Activated T-helper 2 cell treated with anti-CD3 and anti-CD28 coated beads, Interferon-gamma antibody, Interleukin-2, Interleukin-4, amounts not matched to agents 10 μg/mL and 5 μg/mL and 100 μg/mL, durations not matched to agents 14 hours and 24 hours and 36 hours (primary cell): ENCODE results near the gene PRLHR. TPM values are rescaled to one million over a fixed set of nuclear protein-coding genes. Genes with fewer than 3 reads are reported as not detected.
A peak's percentile ranks its signal among the peaks of the same experiment; 100 is the strongest.

Experiments used
- DNase-seq: peaks from one replicate; pipeline ENCODE4 v3.0.0; 2021; ENCODE audit warnings: low spot score
- H3K27ac Mint-ChIP-seq: one replicate; pipeline ENCODE4 v1.8.0; 2021; ENCODE audit warnings: mixed read lengths
- H3K27me3 Mint-ChIP-seq: one replicate; pipeline ENCODE4 v1.8.0; 2021; ENCODE audit warnings: low read depth, mixed read lengths
- H3K36me3 Mint-ChIP-seq: one replicate; pipeline ENCODE4 v1.8.0; 2021; ENCODE audit warnings: low read depth, mixed read lengths
- H3K4me1 Mint-ChIP-seq: one replicate; pipeline ENCODE4 v1.8.0; 2021; ENCODE audit warnings: low read depth, mixed read lengths
- H3K4me3 Mint-ChIP-seq: one replicate; pipeline ENCODE4 v1.8.0; 2021; ENCODE audit warnings: low read depth, mild to moderate bottlenecking, moderate library complexity, mixed read lengths
- H3K9me3 Mint-ChIP-seq: one replicate; pipeline ENCODE4 v1.8.0; 2021; ENCODE audit warnings: mixed read lengths
- intact Hi-C: fragments of 100-400 bp; cut with micrococcal nuclease; formaldehyde crosslinking; loops from one replicate; pipeline ENCODE4 v1.15.1; 2023
- total RNA-seq: library from RNA; stranded (reverse); gene quantifications from 2 replicates; pipeline ENCODE4 v1.2.3, GENCODE V29; 2022

PRLHR gene
- total RNA-seq, 1 donor from 2014 or later, result not detected

- no peak overlapping the region for H3K27ac Mint-ChIP-seq
- no peaks in the 10 kb centered on the region for H3K9me3 Mint-ChIP-seq
- no peaks in the 10 kb centered on the region for H3K4me1 Mint-ChIP-seq
- no peak overlapping the region for H3K4me3 Mint-ChIP-seq
- intact Hi-C loops, result no loop called here
- DNase-seq, result no peak
- no peaks in the 10 kb centered on the region for H3K27me3 Mint-ChIP-seq
- H3K36me3 Mint-ChIP-seq, result no peaks in the 10 kb centered on the region
Measured at GRCh38 chr10:118607768-118608354, 12.4 kb upstream of the PRLHR start.

- Mint-ChIP-seq H3K9me3 (no peaks in the 10 kb centered on the region), H3K4me3 (no peak overlapping the region)
- intact Hi-C loops, result no loop called here
Measured at GRCh38 chr10:118605694-118606093, 10.2 kb upstream of the PRLHR start.

DNA sequence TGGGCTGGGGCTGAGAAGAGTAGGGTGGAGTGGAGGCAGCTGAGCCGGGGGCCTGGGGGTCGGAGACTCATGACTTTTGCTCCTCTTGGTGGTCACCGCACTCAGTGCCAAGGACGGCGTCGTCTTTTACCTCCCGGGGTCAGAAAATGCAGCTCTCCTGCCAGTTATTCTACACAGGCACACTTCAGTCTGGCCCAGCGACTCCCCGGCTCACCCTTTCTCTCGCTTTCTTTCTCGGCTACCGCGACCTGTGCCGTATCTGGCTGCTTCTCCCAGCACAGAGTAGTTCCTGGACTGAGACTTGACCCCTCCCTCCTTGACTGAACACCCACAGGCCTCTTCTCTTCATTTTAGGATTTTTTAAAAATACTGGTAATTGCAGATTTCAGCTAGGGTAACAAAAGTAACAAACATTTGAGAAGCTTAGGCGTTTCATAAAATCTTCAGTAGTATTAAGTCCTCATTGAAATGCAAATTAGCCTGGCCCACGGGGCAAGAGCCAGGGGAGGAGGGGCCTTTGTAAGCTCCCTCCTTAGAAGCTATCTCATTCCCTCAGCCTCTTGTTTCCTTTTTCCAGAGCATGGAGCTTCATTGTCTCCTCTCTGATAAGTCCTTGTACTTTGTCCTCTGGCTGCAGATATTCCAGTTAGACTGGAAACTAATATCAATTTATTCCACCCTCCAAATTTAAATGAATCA lies 1.1 kb upstream of the PRLHR start:
- DNase-seq, result no peak
- no peaks in the 10 kb centered on the region for H3K9me3 Mint-ChIP-seq
- H3K36me3 Mint-ChIP-seq, result no peaks in the 10 kb centered on the region
- no peaks in the 10 kb centered on the region for H3K4me1 Mint-ChIP-seq
- intact Hi-C loops, result no loop called here
- peaks cover 32% of the 10 kb centered on the region for H3K27me3 Mint-ChIP-seq
- H3K4me3 Mint-ChIP-seq, result no peak overlapping the region
- no peak overlapping the region for H3K27ac Mint-ChIP-seq

More at GRCh38 chr10:118605694-118606093, 10.2 kb upstream of the PRLHR start:
- no peak overlapping the region for H3K27ac Mint-ChIP-seq
- H3K36me3 Mint-ChIP-seq, result no peaks in the 10 kb centered on the region
- no peak for DNase-seq
- H3K27me3 Mint-ChIP-seq, result no peaks in the 10 kb centered on the region
- H3K4me1 Mint-ChIP-seq, result no peaks in the 10 kb centered on the region

- Mint-ChIP-seq H3K27me3 (peaks cover 33% of the 10 kb centered on the region), H3K4me1 (no peaks in the 10 kb centered on the region), H3K36me3 (no peaks in the 10 kb centered on the region), H3K9me3 (no peaks in the 10 kb centered on the region), H3K4me3 (no peak overlapping the region), H3K27ac (no peak overlapping the region)
- DNase-seq, result no peak
- intact Hi-C loops, result no loop called here
Measured at GRCh38 chr10:118595064-118595420, 406 bp downstream of the PRLHR start.

DNA sequence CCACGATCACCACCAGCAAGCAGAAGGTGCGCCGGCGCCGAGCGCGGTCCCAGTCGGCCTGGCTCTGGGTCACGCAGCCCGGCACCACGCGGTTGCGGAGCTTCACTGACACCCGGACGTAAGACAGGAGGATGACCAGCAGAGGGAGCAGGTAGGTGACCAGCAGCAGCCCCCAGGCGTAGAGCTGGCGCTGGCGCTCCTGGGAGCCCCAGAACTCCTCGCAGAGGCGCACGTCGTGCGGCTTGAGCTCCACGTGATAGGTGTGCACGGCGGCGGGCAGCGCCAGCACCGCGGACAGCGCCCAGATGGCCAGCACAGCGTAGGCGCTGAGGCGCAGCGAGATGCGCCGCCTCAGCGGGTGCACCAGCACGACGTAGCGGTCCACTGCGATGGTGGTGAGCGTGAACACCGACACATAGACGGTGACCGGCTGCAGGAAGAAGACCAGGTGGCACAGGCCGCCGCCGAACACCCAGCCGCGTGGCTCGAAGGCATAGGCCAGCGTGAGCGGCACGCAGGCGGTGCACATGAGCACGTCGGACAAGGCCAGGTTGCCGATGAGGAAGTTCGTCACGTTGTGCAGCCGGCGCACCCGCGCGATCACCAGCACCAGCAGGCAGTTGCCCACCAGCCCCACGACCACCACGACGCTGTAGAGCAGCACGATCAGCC lies 920 bp downstream of the PRLHR start:
- intact Hi-C loops, result loop anchor here (1.0 kb wide), 1 partner anchor 127 kb away; no protein-coding TSS in a partner anchor
- H3K27me3 Mint-ChIP-seq, result peaks cover 33% of the 10 kb centered on the region

DNA sequence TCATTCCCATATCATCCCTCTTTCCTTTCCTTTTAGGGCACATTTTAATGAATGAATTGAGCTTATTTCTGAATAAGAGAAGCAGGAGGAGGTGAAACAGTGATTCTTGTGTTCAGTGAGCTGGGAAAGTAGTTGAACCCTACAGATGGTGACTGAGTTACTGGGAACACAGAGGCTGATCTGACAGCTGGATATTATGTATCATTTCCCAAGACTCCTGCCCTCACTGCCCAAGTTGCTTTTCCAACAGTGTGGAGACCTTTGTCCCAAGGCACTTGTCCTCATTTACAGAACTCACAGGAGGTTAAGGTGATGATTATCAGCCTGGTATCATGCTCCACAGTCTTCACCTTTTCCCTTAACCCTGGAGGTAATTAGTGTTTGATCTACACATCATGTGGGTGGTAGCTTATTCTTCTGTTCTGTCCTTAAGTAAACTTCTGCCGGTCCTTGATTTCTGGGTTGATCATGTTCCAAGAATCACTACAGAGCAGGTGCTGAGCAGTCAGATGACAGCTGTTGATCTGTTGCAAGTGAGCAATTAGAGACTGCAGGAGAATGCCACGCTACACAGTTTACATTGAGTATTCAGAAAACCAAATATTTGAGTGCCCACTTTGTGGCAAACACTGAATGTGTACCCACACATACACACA lies 2.6 kb downstream of the PRLHR start:
- Mint-ChIP-seq H3K4me3 (no peak overlapping the region), H3K36me3 (no peaks in the 10 kb centered on the region), H3K9me3 (no peaks in the 10 kb centered on the region), H3K27ac (no peak overlapping the region), H3K4me1 (no peaks in the 10 kb centered on the region), H3K27me3 (peaks cover 33% of the 10 kb centered on the region)
- no peak for DNase-seq
- intact Hi-C loops, result no loop called here

More for the DNA sequence above, 920 bp downstream of the PRLHR start:
- Mint-ChIP-seq H3K4me3 (no peak overlapping the region), H3K9me3 (no peaks in the 10 kb centered on the region), H3K4me1 (no peaks in the 10 kb centered on the region), H3K36me3 (no peaks in the 10 kb centered on the region), H3K27ac (no peak overlapping the region)
- DNase-seq, result peak; percentile 11

DNA sequence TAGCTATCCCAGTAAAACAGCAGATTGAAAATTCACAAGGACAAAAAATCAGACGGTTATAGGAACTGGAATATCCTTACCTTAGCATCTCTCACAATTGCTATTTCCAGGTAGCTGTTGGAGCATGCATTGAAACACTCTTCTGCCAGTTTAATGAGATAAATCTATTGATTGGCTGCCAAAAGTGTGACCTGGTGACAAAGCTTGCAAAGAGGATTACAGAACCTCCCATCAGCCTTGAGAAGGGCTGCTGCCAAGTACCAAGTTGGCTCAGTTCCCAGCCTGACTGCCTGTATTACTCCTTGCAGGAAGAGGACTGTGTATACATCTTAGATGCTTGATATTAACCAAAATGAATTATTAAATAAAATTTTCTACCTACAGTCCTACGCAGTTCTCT lies 5.1 kb downstream of the PRLHR start:
- intact Hi-C loops, result no loop called here
- no peaks in the 10 kb centered on the region for H3K9me3 Mint-ChIP-seq
- no peak for DNase-seq
- no peaks in the 10 kb centered on the region for H3K4me1 Mint-ChIP-seq
- H3K36me3 Mint-ChIP-seq, result no peaks in the 10 kb centered on the region
- no peak overlapping the region for H3K4me3 Mint-ChIP-seq
- H3K27me3 Mint-ChIP-seq, result peaks cover 17% of the 10 kb centered on the region
- H3K27ac Mint-ChIP-seq, result no peak overlapping the region

DNA sequence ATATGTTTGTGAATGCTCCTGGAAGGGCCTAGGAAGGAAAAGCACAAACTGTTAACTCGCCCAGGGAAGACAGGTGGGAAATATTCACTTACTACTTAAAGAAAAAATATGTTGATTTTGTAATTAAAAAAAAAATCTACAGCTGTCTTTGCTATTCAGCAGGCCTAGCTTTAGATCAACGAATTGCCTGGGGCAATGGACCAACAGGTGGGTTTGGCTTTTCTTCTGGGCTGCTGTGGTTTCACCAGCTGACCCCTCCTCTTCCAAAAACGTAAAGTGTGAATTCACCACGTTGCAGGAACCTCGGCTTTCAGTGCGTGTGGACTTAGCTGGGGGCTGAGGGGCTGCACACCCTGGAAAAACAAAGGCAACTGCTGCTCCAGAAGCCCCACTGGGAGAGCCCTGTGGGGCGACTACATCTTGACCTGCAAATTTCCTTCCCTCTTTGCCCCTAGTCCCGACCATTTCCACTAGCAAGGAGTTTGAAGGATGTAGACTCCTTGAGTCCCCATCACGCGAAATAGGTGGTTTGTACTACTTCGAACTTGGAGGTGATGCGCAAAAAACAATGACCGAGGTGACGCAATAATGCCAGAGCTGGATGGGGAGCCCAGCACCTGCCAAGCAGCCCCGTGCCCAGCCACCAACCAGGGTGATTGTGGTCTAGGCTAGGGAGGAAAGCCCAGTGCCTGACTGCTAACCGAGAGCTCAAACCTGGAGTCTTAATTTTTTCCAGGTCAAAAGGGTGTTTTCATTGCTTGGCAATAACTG lies 7.4 kb downstream of the PRLHR start:
- no peak for DNase-seq
- H3K4me1 Mint-ChIP-seq, result no peaks in the 10 kb centered on the region
- H3K9me3 Mint-ChIP-seq, result no peaks in the 10 kb centered on the region
- peaks cover 4% of the 10 kb centered on the region for H3K27me3 Mint-ChIP-seq
- intact Hi-C loops, result no loop called here
- H3K27ac Mint-ChIP-seq, result no peak overlapping the region
- no peak overlapping the region for H3K4me3 Mint-ChIP-seq
- H3K36me3 Mint-ChIP-seq, result no peaks in the 10 kb centered on the region

DNA sequence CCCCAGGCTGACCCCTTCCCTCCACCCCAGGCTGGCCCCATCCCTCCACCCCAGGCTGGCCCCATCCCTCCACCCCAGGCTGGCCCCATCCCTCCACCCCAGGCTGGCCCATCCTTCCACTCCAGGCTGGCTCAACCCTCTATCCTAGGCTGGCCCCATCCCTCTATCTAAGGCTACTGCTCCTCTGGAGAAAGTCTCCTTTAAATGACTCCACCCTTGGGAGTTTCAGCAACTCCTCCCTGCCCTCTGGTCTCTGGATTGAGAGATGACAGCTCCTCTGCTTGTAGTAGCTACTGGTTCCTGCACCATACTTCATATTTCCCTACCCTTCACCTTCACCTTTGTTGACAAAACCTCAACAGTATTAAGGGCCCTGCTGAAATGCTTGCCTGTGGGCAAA lies 8.5 kb downstream of the PRLHR start:
- intact Hi-C loops, result no loop called here
- Mint-ChIP-seq H3K27me3 (peaks cover 2% of the 10 kb centered on the region), H3K27ac (no peak overlapping the region), H3K4me1 (no peaks in the 10 kb centered on the region), H3K4me3 (no peak overlapping the region), H3K36me3 (no peaks in the 10 kb centered on the region), H3K9me3 (no peaks in the 10 kb centered on the region)
- no peak for DNase-seq

GRCh38 chr10:118585794-118586193 lies 9.7 kb downstream of the PRLHR start:
- peaks cover 2% of the 10 kb centered on the region for H3K27me3 Mint-ChIP-seq
- no peak overlapping the region for H3K27ac Mint-ChIP-seq
- intact Hi-C loops, result no loop called here
- H3K36me3 Mint-ChIP-seq, result no peaks in the 10 kb centered on the region
- no peaks in the 10 kb centered on the region for H3K9me3 Mint-ChIP-seq
- DNase-seq, result no peak
- no peak overlapping the region for H3K4me3 Mint-ChIP-seq
- H3K4me1 Mint-ChIP-seq, result no peaks in the 10 kb centered on the region

DNA sequence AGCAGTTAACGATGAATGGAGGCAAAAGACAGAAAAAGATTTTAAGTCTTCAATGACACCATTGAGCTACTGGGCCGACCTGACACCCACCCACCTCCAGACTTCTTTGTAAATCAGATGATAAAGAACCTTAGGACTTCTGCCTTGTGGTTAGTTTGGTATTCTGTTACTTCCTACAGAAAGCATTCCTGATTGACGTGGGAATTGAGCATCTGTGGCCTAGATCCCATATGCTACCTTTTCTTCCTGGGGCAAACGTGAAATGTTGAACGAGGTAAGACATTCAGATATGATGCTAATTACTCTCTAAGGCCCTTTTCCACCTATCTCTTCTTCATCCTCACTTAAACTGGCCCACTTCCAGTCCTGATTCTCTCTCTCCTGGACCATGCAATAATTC lies 10.2 kb downstream of the PRLHR start:
- Mint-ChIP-seq H3K4me3 (no peak overlapping the region), H3K4me1 (no peaks in the 10 kb centered on the region), H3K9me3 (no peaks in the 10 kb centered on the region), H3K36me3 (no peaks in the 10 kb centered on the region), H3K27me3 (peaks cover 2% of the 10 kb centered on the region), H3K27ac (no peak overlapping the region)
- DNase-seq, result no peak
- intact Hi-C loops, result no loop called here

- Mint-ChIP-seq H3K9me3 (no peaks in the 10 kb centered on the region), H3K27ac (no peak overlapping the region), H3K27me3 (no peaks in the 10 kb centered on the region), H3K36me3 (no peaks in the 10 kb centered on the region), H3K4me1 (no peaks in the 10 kb centered on the region), H3K4me3 (no peak overlapping the region)
- intact Hi-C loops, result no loop called here
- no peak for DNase-seq
Measured at GRCh38 chr10:118584181-118584954, 11.1 kb downstream of the PRLHR start.
